Measurements from ENCODE around the gene DDX56. TPM values are rescaled to one million over a fixed set of nuclear protein-coding genes. Genes with fewer than 3 reads are reported as not detected.

Gene DDX56
- total and polyA plus RNA-seq, 2 of the 4 experiments (the other 2 are of a cell fraction), result 59.4 to 67.7 TPM

DNA sequence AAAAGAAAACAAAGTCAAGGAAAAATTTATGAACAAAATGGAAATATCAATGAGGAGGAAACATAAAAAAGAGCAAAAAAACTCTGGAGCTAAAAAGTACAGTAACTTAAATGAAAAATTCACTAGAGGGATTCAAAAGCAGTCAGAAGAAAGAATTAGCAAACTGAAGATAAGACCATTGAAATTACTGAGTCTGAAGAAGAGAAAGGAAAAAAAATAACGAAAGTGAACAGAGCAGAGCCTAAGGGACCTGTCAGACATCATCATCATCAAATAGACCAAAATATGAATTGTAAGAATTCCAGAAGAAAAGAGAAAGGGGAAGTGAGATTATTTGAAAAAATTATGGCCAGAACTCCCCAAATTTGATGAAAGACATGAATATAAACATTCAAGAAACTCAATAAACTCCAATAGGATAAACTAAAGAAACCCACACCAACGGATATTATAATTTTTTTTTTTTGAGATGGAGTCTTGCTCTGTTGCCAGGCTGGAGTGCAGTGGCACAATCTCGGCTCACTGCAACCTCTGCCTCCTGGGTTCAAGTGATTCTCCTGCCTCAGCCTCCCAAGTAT lies 48.8 kb downstream of the DDX56 start:
- H4K91ac ChIP-seq (ENCODE audit: insufficient read depth, low read depth, low read length), result no peak overlapping the region
- H3K4me3 ChIP-seq (ENCODE audit: insufficient read depth, low read depth, low read length), result no peak overlapping the region
- H2BK15ac ChIP-seq (ENCODE audit: low read depth, low read length), result no peak overlapping the region
- no CpG with 5 or more reads among the region's 3 CpGs for WGBS, 2 experiments (ENCODE audit: extremely low coverage in 2 of 2, insufficient read length in 1 of 2)
- H3K9ac ChIP-seq (ENCODE audit: low read depth, low read length), result no peak overlapping the region
- no peaks in the 10 kb centered on the region for H3K9me1 ChIP-seq (ENCODE audit: insufficient read depth, low read length)
- H3K14ac ChIP-seq (replicated peaks; ENCODE audit: low read depth, low read length), result no peak overlapping the region
- CTCF ChIA-PET, result no interaction called here
- no peaks in the 10 kb centered on the region for H3K36me3 ChIP-seq (ENCODE audit: control insufficient read depth, insufficient read depth, low read length)
- no peaks in the 10 kb centered on the region for H3K4me1 ChIP-seq (ENCODE audit: control insufficient read depth, insufficient read depth, low read length)
- H3K27me3 ChIP-seq (ENCODE audit: control insufficient read depth, insufficient read depth, low read length), result peaks cover 27% of the 10 kb centered on the region
- H2BK20ac ChIP-seq (ENCODE audit: low read depth, low read length), result no peak overlapping the region
- no peak overlapping the region for H2BK120ac ChIP-seq (ENCODE audit: low read depth, low read length)
- H3K56ac ChIP-seq (ENCODE audit: extremely low read depth, insufficient read depth, low read length), result no peak overlapping the region
- no peak overlapping the region for H3K27ac ChIP-seq (ENCODE audit: insufficient read depth, low read length)
- no peak for ATAC-seq (ENCODE audit: low read depth)
- no peak overlapping the region for H4K5ac ChIP-seq (ENCODE audit: low read depth, low read length)
- H4K8ac ChIP-seq (ENCODE audit: low read depth in 2 of 2, low read length in 2 of 2), result no peak overlapping the region
- no peak for DNase-seq
- no peak overlapping the region for H2BK5ac ChIP-seq (ENCODE audit: low read depth, low read length, poor library complexity, severe bottlenecking)
- dilution Hi-C loops (cut with HindIII; ENCODE audit: low sequenced_read_pairs, unreplicated experiment), result no loop called here
- POLR2A ChIA-PET (ENCODE audit: unreplicated experiment), result no interaction called here
- no peaks in the 10 kb centered on the region for H4K20me1 ChIP-seq (ENCODE audit: insufficient read depth, low read length)
- no peak overlapping the region for H3K23ac ChIP-seq (ENCODE audit: low read depth, low read length)
- H3K79me1 ChIP-seq (ENCODE audit: low read depth in 1 of 2, low read length in 2 of 2), result no peaks in the 10 kb centered on the region
- no peak overlapping the region for H2AFZ ChIP-seq (replicated peaks; ENCODE audit: low read length, poor library complexity)
- intact Hi-C loops (cut with micrococcal nuclease), result no loop called here
- H3K4me2 ChIP-seq (ENCODE audit: low read depth, low read length), result no peak overlapping the region
- BruUV-seq (replicated peaks), result no TSS peak
- peaks cover 16% of the 10 kb centered on the region for H3K9me3 ChIP-seq (ENCODE audit: control insufficient read depth, insufficient read depth, low read length)
- H3K18ac ChIP-seq (ENCODE audit: low read depth, low read length), result no peak overlapping the region
- no peak overlapping the region for H2AK5ac ChIP-seq (ENCODE audit: low read depth, low read length)
- no peak overlapping the region for H3K4ac ChIP-seq (ENCODE audit: low read depth, low read length)
- TF ChIP-seq BHLHE40 (IDR thresholded peaks at IDR 0.05; ENCODE audit: low read depth, low read length), result no peak
- TF ChIP-seq, protein P1, sequence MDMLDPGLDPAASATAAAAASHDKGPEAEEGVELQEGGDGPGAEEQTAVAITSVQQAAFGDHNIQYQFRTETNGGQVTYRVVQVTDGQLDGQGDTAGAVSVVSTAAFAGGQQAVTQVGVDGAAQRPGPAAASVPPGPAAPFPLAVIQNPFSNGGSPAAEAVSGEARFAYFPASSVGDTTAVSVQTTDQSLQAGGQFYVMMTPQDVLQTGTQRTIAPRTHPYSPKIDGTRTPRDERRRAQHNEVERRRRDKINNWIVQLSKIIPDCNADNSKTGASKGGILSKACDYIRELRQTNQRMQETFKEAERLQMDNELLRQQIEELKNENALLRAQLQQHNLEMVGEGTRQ (IDR thresholded peaks at IDR 0.05; ENCODE audit: low read depth, low read length), result no peak
- TF ChIP-seq RFX5 (IDR thresholded peaks at IDR 0.05; ENCODE audit: low read depth, low read length), result no peak
- TF ChIP-seq RAD21 (IDR thresholded peaks at IDR 0.05; ENCODE audit: low read length), result no peak
- TF ChIP-seq RCOR1 (IDR thresholded peaks at IDR 0.05; ENCODE audit: insufficient replicate concordance, low read length), result no peak
- no peak for TF ChIP-seq SMC3 (IDR thresholded peaks at IDR 0.05; ENCODE audit: low read depth, low read length)
- TF ChIP-seq POLR2A (IDR thresholded peaks at IDR 0.05; ENCODE audit: low read depth, low read length), result no peak
- no peak for TF ChIP-seq FOS (IDR thresholded peaks at IDR 0.05; ENCODE audit: low read depth, low read length)
- no peak for TF ChIP-seq MXI1 (IDR thresholded peaks at IDR 0.05; ENCODE audit: borderline replicate concordance, low read depth, low read length)
- TF ChIP-seq MAFK (IDR thresholded peaks at IDR 0.05; ENCODE audit: low read depth, low read length), result no peak
- TF ChIP-seq MAZ (IDR thresholded peaks at IDR 0.05; ENCODE audit: borderline replicate concordance, low read depth, low read length), result no peak
- TF ChIP-seq NFE2L2 (IDR thresholded peaks at IDR 0.05; ENCODE audit: low read depth, low read length), result no peak
- no peak for TF ChIP-seq CEBPB (IDR thresholded peaks at IDR 0.05; ENCODE audit: low read depth, low read length)
- TF ChIP-seq CHD1 (IDR thresholded peaks at IDR 0.05; ENCODE audit: low read depth, low read length), result no peak
- TF ChIP-seq, protein P2, sequence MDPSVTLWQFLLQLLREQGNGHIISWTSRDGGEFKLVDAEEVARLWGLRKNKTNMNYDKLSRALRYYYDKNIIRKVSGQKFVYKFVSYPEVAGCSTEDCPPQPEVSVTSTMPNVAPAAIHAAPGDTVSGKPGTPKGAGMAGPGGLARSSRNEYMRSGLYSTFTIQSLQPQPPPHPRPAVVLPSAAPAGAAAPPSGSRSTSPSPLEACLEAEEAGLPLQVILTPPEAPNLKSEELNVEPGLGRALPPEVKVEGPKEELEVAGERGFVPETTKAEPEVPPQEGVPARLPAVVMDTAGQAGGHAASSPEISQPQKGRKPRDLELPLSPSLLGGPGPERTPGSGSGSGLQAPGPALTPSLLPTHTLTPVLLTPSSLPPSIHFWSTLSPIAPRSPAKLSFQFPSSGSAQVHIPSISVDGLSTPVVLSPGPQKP (IDR thresholded peaks at IDR 0.05; ENCODE audit: borderline replicate concordance, low read depth, low read length), result no peak
- H2AK9ac ChIP-seq (replicated peaks; ENCODE audit: low read depth, low read length, poor library complexity), result no peak overlapping the region
- in situ Hi-C loops (cut with MboI; ENCODE audit: low sequenced_read_pairs), result no loop called here
